Thyroid gland (tissue), 4 donors: Measurements from ENCODE around the gene LATS1. TPM values are rescaled to one million over a fixed set of nuclear protein-coding genes. Genes with fewer than 3 reads are reported as not detected.
A peak's percentile ranks its signal among the peaks of the same experiment; 100 is the strongest.

Source experiments
- DNase-seq, 2 donors: peaks; one replicate each; pipeline ENCODE4 v3.0.0-alpha.2; 2019
- H3K27ac ChIP-seq, 3 donors: fragments of 200-600 bp; sonication (generic); 1 replicate in 2 of 3; 2 replicates in 1 of 3; pipeline ENCODE4 v1.5.1; 2016 to 2019; ENCODE audit warnings: mild to moderate bottlenecking in 1 of 3, moderate library complexity in 1 of 3
- H3K27me3 ChIP-seq: fragments of 200-600 bp; sonication (generic); one replicate; pipeline ENCODE4 v1.5.1; 2019
- H3K36me3 ChIP-seq, 2 donors: fragments of 200-600 bp; sonication (generic); one replicate each; pipeline ENCODE4 v1.5.1; 2016 to 2019
- H3K4me1 ChIP-seq, 2 donors: fragments of 200-600 bp; sonication (generic); one replicate each; pipeline ENCODE4 v1.5.1; 2017 to 2019
- H3K4me3 ChIP-seq, 3 donors: fragments of 200-600 bp; sonication (generic); replicated peaks in 1 of 3; 1 replicate in 2 of 3; 2 replicates in 1 of 3; pipeline ENCODE4 v1.5.1; 2016; ENCODE audit warnings: mild to moderate bottlenecking in 1 of 3
- H3K9me3 ChIP-seq: fragments of 200-600 bp; sonication (generic); one replicate; pipeline ENCODE4 v1.5.1; 2017
- POLR2A ChIP-seq, 2 donors: fragments of 450-650 bp; IDR thresholded peaks; one replicate each; pipeline ENCODE4 v1.6.1; 2017; ENCODE audit warnings: antibody characterized with exemption in 2 of 2, mild to moderate bottlenecking in 2 of 2, moderate library complexity in 1 of 2
- WGBS, 2 donors: methylation state at CpG; one replicate each; pipeline ENCODE4 v1.1.5; 2017; 5-methylcytosine and 5-hydroxymethylcytosine counted together
- intact Hi-C: fragments of 100-400 bp; cut with DNase I; formaldehyde crosslinking; loops from one replicate; pipeline ENCODE4 v1.15.1; 2023
- total RNA-seq, 4 donors: library from RNA; depleted of rRNA; stranded (reverse); fragments of >200 nt; gene quantifications; one replicate each; pipeline ENCODE4 v1.2.3, GENCODE V29; 2016
- TF ChIP-seq, protein P1 (sequence below), 6 experiments: fragments of 200-600 bp in 3 of 6; fragments of 450-650 bp in 3 of 6; sonication (generic) in 3 of 6; IDR thresholded peaks; one replicate each; pipeline ENCODE4 v1.5.1; 2016 to 2019; ENCODE audit warnings: antibody characterized with exemption in 6 of 6, mild to moderate bottlenecking in 2 of 6, inconsistent platforms in 1 of 6, moderate library complexity in 1 of 6

LATS1 gene
- total RNA-seq, 4 donors from 2014 or later, result 25.7 to 32.2 (median 30.0) TPM

DNA sequence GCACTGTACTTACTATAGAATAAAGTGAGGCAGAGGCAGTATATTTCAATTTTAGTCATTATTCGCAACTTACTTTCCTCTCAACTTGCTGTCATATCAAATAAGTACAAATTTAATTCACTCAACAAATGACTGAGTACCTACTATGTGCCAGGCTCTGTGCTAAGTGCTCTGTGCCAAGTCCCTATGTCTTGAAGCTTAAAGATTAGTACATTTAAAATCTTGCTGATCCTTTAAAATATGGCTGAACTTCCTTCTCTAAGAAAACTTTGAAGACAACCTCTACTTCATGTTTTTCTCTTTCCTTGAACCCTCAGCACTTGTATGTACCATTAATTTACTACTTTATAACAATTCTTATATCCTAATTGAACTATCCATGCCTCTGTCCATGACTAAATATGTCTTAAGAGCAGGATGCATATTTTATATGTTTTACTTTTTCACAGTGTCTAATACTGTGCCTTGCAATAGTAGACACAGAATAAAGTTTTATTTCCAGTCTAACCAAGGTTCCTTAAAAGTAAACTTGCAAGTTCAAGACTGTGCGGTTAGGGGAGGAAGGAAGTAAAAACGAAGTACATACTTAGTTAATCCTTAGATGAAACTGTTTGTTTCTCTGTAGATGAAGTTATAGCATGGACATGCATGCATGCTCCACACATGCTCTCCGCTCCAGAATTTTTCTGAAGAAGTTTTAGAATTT is 10.0 kb upstream of the LATS1 start:
- H3K36me3 ChIP-seq, result peaks cover 8 to 28% of the 10 kb centered on the region in 2 donors
- H3K27me3 ChIP-seq, result no peaks in the 10 kb centered on the region
- H3K4me1 ChIP-seq, result no peaks in the 10 kb centered on the region
- TF ChIP-seq, protein P1, sequence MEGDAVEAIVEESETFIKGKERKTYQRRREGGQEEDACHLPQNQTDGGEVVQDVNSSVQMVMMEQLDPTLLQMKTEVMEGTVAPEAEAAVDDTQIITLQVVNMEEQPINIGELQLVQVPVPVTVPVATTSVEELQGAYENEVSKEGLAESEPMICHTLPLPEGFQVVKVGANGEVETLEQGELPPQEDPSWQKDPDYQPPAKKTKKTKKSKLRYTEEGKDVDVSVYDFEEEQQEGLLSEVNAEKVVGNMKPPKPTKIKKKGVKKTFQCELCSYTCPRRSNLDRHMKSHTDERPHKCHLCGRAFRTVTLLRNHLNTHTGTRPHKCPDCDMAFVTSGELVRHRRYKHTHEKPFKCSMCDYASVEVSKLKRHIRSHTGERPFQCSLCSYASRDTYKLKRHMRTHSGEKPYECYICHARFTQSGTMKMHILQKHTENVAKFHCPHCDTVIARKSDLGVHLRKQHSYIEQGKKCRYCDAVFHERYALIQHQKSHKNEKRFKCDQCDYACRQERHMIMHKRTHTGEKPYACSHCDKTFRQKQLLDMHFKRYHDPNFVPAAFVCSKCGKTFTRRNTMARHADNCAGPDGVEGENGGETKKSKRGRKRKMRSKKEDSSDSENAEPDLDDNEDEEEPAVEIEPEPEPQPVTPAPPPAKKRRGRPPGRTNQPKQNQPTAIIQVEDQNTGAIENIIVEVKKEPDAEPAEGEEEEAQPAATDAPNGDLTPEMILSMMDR (IDR thresholded peaks at IDR 0.05), result no peak
- no peak for TF ChIP-seq POLR2A (IDR thresholded peaks at IDR 0.05)
- intact Hi-C loops, result no loop called here
- H3K9me3 ChIP-seq, result no peaks in the 10 kb centered on the region
- no peak overlapping the region for H3K4me3 ChIP-seq
- no peak overlapping the region for H3K27ac ChIP-seq
- 89 to 91% methylated on average over 4 of the region's 4 CpGs for WGBS, 2 donors
- no peak for DNase-seq

GRCh38 chr6:149725785-149726184 is 7.9 kb upstream of the LATS1 start:
- TF ChIP-seq, protein P1 (IDR thresholded peaks at IDR 0.05), result no peak
- TF ChIP-seq POLR2A (IDR thresholded peaks at IDR 0.05), result no peak
- Histone ChIP-seq H3K27ac (no peak overlapping the region), H3K27me3 (no peaks in the 10 kb centered on the region), H3K4me1 (no peaks in the 10 kb centered on the region), H3K9me3 (no peaks in the 10 kb centered on the region), H3K36me3 (peaks cover 8 to 19% of the 10 kb centered on the region in 2 donors), H3K4me3 (no peak overlapping the region)
- intact Hi-C loops, result no loop called here
- 79 to 86% methylated on average over 3 of the region's 3 CpGs for WGBS, 2 donors
- no peak for DNase-seq

- peaks cover 0 to 1% of the 10 kb centered on the region in 2 donors for H3K4me1 ChIP-seq
- 69 to 71% methylated on average over 10 of the region's 10 CpGs for WGBS, 2 donors
- no peak overlapping the region for H3K4me3 ChIP-seq
- H3K36me3 ChIP-seq, result peaks cover 2 to 8% of the 10 kb centered on the region in 2 donors
- H3K27me3 ChIP-seq, result no peaks in the 10 kb centered on the region
- no peak overlapping the region for H3K27ac ChIP-seq
- intact Hi-C loops, result no loop called here
- H3K9me3 ChIP-seq, result no peaks in the 10 kb centered on the region
- peak; percentile 18 to 35 for DNase-seq
- TF ChIP-seq, protein P1 (IDR thresholded peaks at IDR 0.05), result peak in 5 of 6 experiments; percentile 21 to 66 (median 55)
- TF ChIP-seq POLR2A (IDR thresholded peaks at IDR 0.05), result no peak
Measured at GRCh38 chr6:149723771-149724417, 6.0 kb upstream of the LATS1 start.

- TF ChIP-seq, protein P1 (IDR thresholded peaks at IDR 0.05), result no peak
- TF ChIP-seq POLR2A (IDR thresholded peaks at IDR 0.05), result no peak
- Histone ChIP-seq H3K36me3 (peaks cover 0 to 2% of the 10 kb centered on the region in 2 donors), H3K4me3 (no peak overlapping the region), H3K4me1 (peaks cover 0 to 6% of the 10 kb centered on the region in 2 donors), H3K27me3 (no peaks in the 10 kb centered on the region), H3K27ac (no peak overlapping the region), H3K9me3 (no peaks in the 10 kb centered on the region)
- no peak for DNase-seq
- 89 to 93% methylated on average over 4 of the region's 4 CpGs for WGBS, 2 donors
- intact Hi-C loops, result no loop called here
Measured at GRCh38 chr6:149723262-149723661, 5.4 kb upstream of the LATS1 start.

- Histone ChIP-seq H3K4me3 (no peak overlapping the region), H3K9me3 (no peaks in the 10 kb centered on the region), H3K27ac (no peak overlapping the region), H3K36me3 (no peaks in the 10 kb centered on the region), H3K4me1 (peaks cover 4 to 17% of the 10 kb centered on the region in 2 donors), H3K27me3 (no peaks in the 10 kb centered on the region)
- 94 to 97% methylated on average over 3 of the region's 3 CpGs for WGBS, 2 donors
- intact Hi-C loops, result no loop called here
- DNase-seq, result no peak
- TF ChIP-seq, protein P1 (IDR thresholded peaks at IDR 0.05), result no peak
- no peak for TF ChIP-seq POLR2A (IDR thresholded peaks at IDR 0.05)
Measured at GRCh38 chr6:149719531-149719930, 1.6 kb upstream of the LATS1 start.
